ENCODE results near the gene RHBDF1.

GRCh38 chr16:71540-72401 lies 660 bp downstream of the RHBDF1 start:
- TF ChIP-seq CTCF (IDR thresholded peaks at IDR 0.05) (peak in 3 of 5 experiments; percentile 13 to 30 (median 26)), POLR2AphosphoS5 (IDR thresholded peaks at IDR 0.05) (peak; percentile 54 to 71 (median 63)), POLR2A (IDR thresholded peaks at IDR 0.05) (peak; percentile 62), EP300 (IDR thresholded peaks at IDR 0.05; ENCODE audit: low read depth) (no peak)

Data from transverse colon (tissue), 4 donors.